ENCODE measurements around the gene CDC42. TPM values are rescaled to one million over a fixed set of nuclear protein-coding genes. Genes with fewer than 3 reads are reported as not detected.

The CDC42 gene
- total RNA-seq, 2 donors from 2014 or later: 39.9 to 72.1 TPM

- WGBS, 2 donors: 100% methylated on average over 1 of the region's 1 CpG
- intact Hi-C loops (cut with DNase I): no loop called here
- no peak overlapping the region for H3K4me3 ChIP-seq
- peaks cover 7% of the 10 kb centered on the region for H3K4me1 ChIP-seq
- no peak for ATAC-seq
- no peaks in the 10 kb centered on the region for H3K27me3 ChIP-seq
- no peaks in the 10 kb centered on the region for H3K36me3 ChIP-seq (replicated peaks in 1 of 2; ENCODE audit: insufficient read depth in 1 of 2, low read depth in 2 of 2)
- TF ChIP-seq, protein P1, sequence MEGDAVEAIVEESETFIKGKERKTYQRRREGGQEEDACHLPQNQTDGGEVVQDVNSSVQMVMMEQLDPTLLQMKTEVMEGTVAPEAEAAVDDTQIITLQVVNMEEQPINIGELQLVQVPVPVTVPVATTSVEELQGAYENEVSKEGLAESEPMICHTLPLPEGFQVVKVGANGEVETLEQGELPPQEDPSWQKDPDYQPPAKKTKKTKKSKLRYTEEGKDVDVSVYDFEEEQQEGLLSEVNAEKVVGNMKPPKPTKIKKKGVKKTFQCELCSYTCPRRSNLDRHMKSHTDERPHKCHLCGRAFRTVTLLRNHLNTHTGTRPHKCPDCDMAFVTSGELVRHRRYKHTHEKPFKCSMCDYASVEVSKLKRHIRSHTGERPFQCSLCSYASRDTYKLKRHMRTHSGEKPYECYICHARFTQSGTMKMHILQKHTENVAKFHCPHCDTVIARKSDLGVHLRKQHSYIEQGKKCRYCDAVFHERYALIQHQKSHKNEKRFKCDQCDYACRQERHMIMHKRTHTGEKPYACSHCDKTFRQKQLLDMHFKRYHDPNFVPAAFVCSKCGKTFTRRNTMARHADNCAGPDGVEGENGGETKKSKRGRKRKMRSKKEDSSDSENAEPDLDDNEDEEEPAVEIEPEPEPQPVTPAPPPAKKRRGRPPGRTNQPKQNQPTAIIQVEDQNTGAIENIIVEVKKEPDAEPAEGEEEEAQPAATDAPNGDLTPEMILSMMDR (IDR thresholded peaks at IDR 0.05): no peak
- no peaks in the 10 kb centered on the region for H3K9me3 ChIP-seq
- no peak overlapping the region for H3K27ac ChIP-seq
- no peak for DNase-seq
These were observed 58.6 kb downstream of the CDC42 start for GRCh38 chr1:22111115-22111514.

GRCh38 chr1:22111620-22112019 lies 59.1 kb downstream of the CDC42 start:
- H3K27ac ChIP-seq: no peak overlapping the region

GRCh38 chr1:22112554-22112953 lies 60.0 kb downstream of the CDC42 start:
- Histone ChIP-seq H3K27ac (no peak overlapping the region), H3K36me3 (replicated peaks in 1 of 2; ENCODE audit: insufficient read depth in 1 of 2, low read depth in 2 of 2) (no peaks in the 10 kb centered on the region), H3K4me1 (peaks cover 7% of the 10 kb centered on the region), H3K9me3 (no peaks in the 10 kb centered on the region), H3K27me3 (no peaks in the 10 kb centered on the region), H3K4me3 (no peak overlapping the region)
- TF ChIP-seq, protein P1 (IDR thresholded peaks at IDR 0.05): no peak
- no peak for TF ChIP-seq POLR2A (IDR thresholded peaks at IDR 0.05)
- DNase-seq (no peak), ATAC-seq (no peak)
- intact Hi-C loops (cut with DNase I): no loop called here
- 87 to 89% methylated on average over 2 to 3 of the region's 3 CpGs for WGBS, 2 donors

More at GRCh38 chr1:22111620-22112019, 59.1 kb downstream of the CDC42 start:
- ATAC-seq: no peak
- 85 to 90% methylated on average over 3 of the region's 3 CpGs for WGBS, 2 donors
- Histone ChIP-seq H3K36me3 (replicated peaks in 1 of 2; ENCODE audit: insufficient read depth in 1 of 2, low read depth in 2 of 2) (no peaks in the 10 kb centered on the region), H3K4me1 (peaks cover 7% of the 10 kb centered on the region), H3K9me3 (no peaks in the 10 kb centered on the region), H3K4me3 (no peak overlapping the region), H3K27me3 (no peaks in the 10 kb centered on the region)
- no peak for TF ChIP-seq POLR2A (IDR thresholded peaks at IDR 0.05)
- TF ChIP-seq, protein P1 (IDR thresholded peaks at IDR 0.05): no peak
- no peak for DNase-seq
- intact Hi-C loops (cut with DNase I): no loop called here

DNA sequence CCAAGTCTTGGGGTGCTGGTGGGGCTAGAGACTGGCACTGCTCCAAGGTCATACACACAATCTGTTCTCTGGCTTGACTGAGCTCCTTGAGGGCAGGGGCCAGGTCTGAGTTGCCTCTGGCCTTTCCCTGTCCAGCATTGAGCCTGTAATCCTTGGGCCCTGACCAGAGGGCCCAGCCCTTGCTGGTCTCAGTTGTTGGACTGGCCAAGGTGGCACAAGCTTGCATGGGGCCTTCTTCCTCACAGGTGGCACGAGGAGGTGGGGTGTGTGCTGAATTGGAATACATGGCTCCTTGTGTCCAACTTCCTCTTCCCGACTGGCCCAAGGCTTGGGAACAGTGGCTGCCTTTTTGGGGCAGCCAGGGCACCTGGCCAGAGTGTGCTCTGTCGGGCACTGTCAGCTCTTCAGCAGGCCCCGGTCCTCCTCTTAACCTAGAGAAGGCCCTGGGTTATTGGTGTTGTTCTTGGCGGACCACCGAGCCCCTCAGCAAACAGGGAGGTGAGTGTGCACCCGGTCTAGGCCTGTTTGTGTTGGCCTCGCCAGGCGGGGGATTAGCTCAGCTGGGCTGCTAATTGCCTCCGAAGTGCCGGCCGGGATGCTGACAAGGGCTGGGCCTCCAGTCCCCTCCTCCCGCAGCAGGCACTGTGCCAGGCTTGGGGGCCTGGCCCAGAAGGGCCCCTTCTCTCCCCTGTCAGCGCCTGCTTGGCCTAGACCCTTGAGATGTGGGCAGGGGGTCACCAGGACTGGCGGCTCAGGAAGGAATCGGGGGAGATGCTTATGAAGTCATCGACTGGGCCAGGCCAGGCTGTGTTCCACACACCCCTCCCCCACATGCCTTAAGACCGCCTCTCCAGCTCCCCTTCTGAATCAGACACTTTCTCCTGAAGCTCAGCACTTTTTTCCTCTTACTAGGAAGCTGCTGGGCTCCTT lies 61.8 kb downstream of the CDC42 start:
- TF ChIP-seq, protein P1 (IDR thresholded peaks at IDR 0.05): no peak
- no peak for TF ChIP-seq POLR2A (IDR thresholded peaks at IDR 0.05)
- Histone ChIP-seq H3K4me3 (no peak overlapping the region), H3K36me3 (replicated peaks in 1 of 2; ENCODE audit: insufficient read depth in 1 of 2, low read depth in 2 of 2) (no peaks in the 10 kb centered on the region), H3K9me3 (no peaks in the 10 kb centered on the region), H3K27me3 (no peaks in the 10 kb centered on the region), H3K4me1 (peaks cover 7% of the 10 kb centered on the region), H3K27ac (no peak overlapping the region)
- WGBS, 2 donors: 62 to 69% methylated on average over 10 to 17 of the region's 18 CpGs
- DNase-seq (no peak), ATAC-seq (no peak)
- intact Hi-C loops (cut with DNase I): no loop called here
